Measurements from ENCODE around the gene RNF38. TPM values are rescaled to one million over a fixed set of nuclear protein-coding genes. Genes with fewer than 3 reads are reported as not detected.

Gene RNF38
- total RNA-seq, 4 donors from 2014 or later, result 36.9 to 61.4 (median 41.9) TPM

- TF ChIP-seq CTCF (IDR thresholded peaks at IDR 0.05) (no peak), POLR2A (IDR thresholded peaks at IDR 0.05) (no peak)
- no peak overlapping the region for H3K27ac ChIP-seq
- H3K4me1 ChIP-seq, result peaks cover 0 to 5% of the 10 kb centered on the region in 2 donors
- no peaks in the 10 kb centered on the region for H3K9me3 ChIP-seq
- no peak overlapping the region for H3K4me3 ChIP-seq (replicated peaks in 1 of 3)
- intact Hi-C loops (cut with DNase I), result no loop called here
- no peaks in the 10 kb centered on the region for H3K27me3 ChIP-seq
- 91 to 92% methylated on average over 7 of the region's 7 CpGs for WGBS, 2 donors
- DNase-seq, result no peak
- H3K36me3 ChIP-seq, result no peaks in the 10 kb centered on the region
These were observed 106.9 kb downstream of the RNF38 start for GRCh38 chr9:36293171-36293570.

GRCh38 chr9:36292641-36293040, 107.4 kb downstream of the RNF38 start:
- Histone ChIP-seq H3K4me3 (replicated peaks in 1 of 3) (no peak overlapping the region), H3K36me3 (no peaks in the 10 kb centered on the region), H3K27ac (no peak overlapping the region), H3K4me1 (peaks cover 0 to 5% of the 10 kb centered on the region in 2 donors), H3K9me3 (no peaks in the 10 kb centered on the region), H3K27me3 (no peaks in the 10 kb centered on the region)
- WGBS, 2 donors, result 81 to 89% methylated on average over 12 of the region's 12 CpGs
- TF ChIP-seq POLR2A (IDR thresholded peaks at IDR 0.05) (no peak), CTCF (IDR thresholded peaks at IDR 0.05) (no peak)
- intact Hi-C loops (cut with DNase I), result no loop called here
- DNase-seq, result no peak

GRCh38 chr9:36290996-36291395, 109.1 kb downstream of the RNF38 start:
- TF ChIP-seq POLR2A (IDR thresholded peaks at IDR 0.05) (no peak), CTCF (IDR thresholded peaks at IDR 0.05) (no peak)
- intact Hi-C loops (cut with DNase I), result no loop called here
- DNase-seq, result no peak
- 85 to 96% methylated on average over 3 of the region's 3 CpGs for WGBS, 2 donors
- no peak overlapping the region for H3K27ac ChIP-seq
- H3K27me3 ChIP-seq, result no peaks in the 10 kb centered on the region
- H3K9me3 ChIP-seq, result no peaks in the 10 kb centered on the region
- H3K4me1 ChIP-seq, result no peaks in the 10 kb centered on the region
- no peaks in the 10 kb centered on the region for H3K36me3 ChIP-seq
- no peak overlapping the region for H3K4me3 ChIP-seq (replicated peaks in 1 of 3)

GRCh38 chr9:36289836-36290435, 110.1 kb downstream of the RNF38 start:
- H3K9me3 ChIP-seq, result no peaks in the 10 kb centered on the region
- no peak overlapping the region for H3K27ac ChIP-seq
- TF ChIP-seq CTCF (IDR thresholded peaks at IDR 0.05) (no peak), POLR2A (IDR thresholded peaks at IDR 0.05) (no peak)
- H3K4me1 ChIP-seq, result no peaks in the 10 kb centered on the region
- 97 to 98% methylated on average over 3 of the region's 3 CpGs for WGBS, 2 donors
- intact Hi-C loops (cut with DNase I), result no loop called here
- H3K27me3 ChIP-seq, result no peaks in the 10 kb centered on the region
- H3K4me3 ChIP-seq (replicated peaks in 1 of 3), result no peak overlapping the region
- no peak for DNase-seq
- no peaks in the 10 kb centered on the region for H3K36me3 ChIP-seq

- Histone ChIP-seq H3K4me3 (replicated peaks in 1 of 3) (no peak overlapping the region), H3K4me1 (no peaks in the 10 kb centered on the region), H3K27ac (peak overlapping the region in 1 of 3 donors; percentile 33), H3K9me3 (no peaks in the 10 kb centered on the region), H3K27me3 (no peaks in the 10 kb centered on the region), H3K36me3 (no peaks in the 10 kb centered on the region)
- intact Hi-C loops (cut with DNase I), result no loop called here
- DNase-seq, result peak; percentile 21 to 44
- WGBS, 2 donors, result 74 to 84% methylated on average over 3 of the region's 3 CpGs
- TF ChIP-seq POLR2A (IDR thresholded peaks at IDR 0.05) (no peak), CTCF (IDR thresholded peaks at IDR 0.05) (no peak)
These were observed 112.0 kb downstream of the RNF38 start for GRCh38 chr9:36288070-36288469.

Other genes with a start within 250 kb of the RNF38 start
- gene CCIN, start 230.9 kb downstream of the RNF38 start, total RNA-seq, result under 1 TPM in 1 of 4 donors, not detected in 3; 0.40 TPM
- 100 to 1,000 TPM; 215 to 373 (median 259) TPM for gene CLTA, start 209.3 kb downstream of the RNF38 start, total RNA-seq
- 10 to 100 TPM; 15.0 to 24.3 (median 16.1) TPM for gene GNE, start 141.8 kb downstream of the RNF38 start, total RNA-seq
- under 1 TPM; 0.42 to 0.67 (median 0.49) TPM for gene MELK, start 172.6 kb upstream of the RNF38 start, total RNA-seq